Measurements from ENCODE around the gene PALM. TPM values are rescaled to one million over a fixed set of nuclear protein-coding genes. Genes with fewer than 3 reads are reported as not detected.
"Not testable (repeated sequence)": the region's sequence is repeated elsewhere in the genome, so short reads cannot be mapped to it uniquely, and the experiment has no call there.

Gene PALM, protein sequence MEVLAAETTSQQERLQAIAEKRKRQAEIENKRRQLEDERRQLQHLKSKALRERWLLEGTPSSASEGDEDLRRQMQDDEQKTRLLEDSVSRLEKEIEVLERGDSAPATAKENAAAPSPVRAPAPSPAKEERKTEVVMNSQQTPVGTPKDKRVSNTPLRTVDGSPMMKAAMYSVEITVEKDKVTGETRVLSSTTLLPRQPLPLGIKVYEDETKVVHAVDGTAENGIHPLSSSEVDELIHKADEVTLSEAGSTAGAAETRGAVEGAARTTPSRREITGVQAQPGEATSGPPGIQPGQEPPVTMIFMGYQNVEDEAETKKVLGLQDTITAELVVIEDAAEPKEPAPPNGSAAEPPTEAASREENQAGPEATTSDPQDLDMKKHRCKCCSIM
- 3.7 and 5.8 TPM in 2 replicates for total RNA-seq (2014; rRNA removed; shearing (Covaris generic))

DNA sequence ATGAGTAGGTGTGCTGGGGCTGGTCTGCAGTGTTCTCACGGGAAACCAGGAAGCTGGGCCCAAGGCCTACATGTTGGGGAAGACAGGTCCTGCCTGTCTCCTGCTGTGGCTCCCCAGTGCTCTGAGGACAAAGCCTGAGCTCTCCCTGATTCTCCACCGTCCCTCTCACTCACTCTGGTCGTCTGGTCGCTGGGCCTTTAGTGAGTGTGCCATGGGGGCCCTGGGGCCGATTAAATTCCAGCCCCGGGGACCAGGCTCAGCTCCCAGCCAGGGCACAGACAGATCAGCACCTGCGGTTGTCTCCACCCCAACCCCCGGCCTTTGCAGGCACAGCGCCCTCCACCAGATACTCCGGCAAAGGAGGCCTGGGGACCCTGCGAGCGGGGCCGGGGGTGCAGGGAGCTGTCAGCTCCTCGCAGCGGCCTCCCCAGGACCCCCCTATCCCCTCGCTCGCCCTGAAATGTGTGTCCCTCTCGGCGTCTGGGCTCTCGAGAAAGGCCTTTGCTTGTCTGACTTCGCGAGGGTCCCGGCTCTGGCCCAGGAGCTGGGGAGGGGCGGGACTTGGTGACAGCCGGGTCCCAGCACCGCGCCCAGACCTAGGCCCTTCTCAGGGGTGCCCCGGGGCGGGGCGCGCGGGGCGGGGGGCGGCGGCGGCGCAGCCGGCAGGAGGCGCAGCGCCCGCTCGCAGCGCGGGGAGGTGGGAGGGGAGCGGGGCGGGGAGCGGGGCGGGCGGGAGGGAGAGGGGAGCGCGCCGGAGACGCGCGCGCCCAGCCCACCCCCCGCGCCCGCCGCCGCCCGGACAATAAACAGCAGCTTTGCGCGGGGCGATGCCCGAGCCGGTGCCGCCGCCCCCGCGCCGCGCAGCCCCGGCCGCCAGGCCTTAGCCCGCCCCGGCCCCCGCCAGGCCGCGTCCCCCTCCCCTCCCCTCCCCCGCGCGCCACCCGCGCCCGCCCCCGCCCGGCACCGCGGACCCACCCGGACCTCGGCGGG, at the start of gene PALM:
Gene PALM (plus strand): TSS at position 782 of the 990 bp plus-strand sequence. CDS start 212 bp downstream, outside the sequence.
- no peak for DNase-seq (ENCODE audit: low spot score)

DNA sequence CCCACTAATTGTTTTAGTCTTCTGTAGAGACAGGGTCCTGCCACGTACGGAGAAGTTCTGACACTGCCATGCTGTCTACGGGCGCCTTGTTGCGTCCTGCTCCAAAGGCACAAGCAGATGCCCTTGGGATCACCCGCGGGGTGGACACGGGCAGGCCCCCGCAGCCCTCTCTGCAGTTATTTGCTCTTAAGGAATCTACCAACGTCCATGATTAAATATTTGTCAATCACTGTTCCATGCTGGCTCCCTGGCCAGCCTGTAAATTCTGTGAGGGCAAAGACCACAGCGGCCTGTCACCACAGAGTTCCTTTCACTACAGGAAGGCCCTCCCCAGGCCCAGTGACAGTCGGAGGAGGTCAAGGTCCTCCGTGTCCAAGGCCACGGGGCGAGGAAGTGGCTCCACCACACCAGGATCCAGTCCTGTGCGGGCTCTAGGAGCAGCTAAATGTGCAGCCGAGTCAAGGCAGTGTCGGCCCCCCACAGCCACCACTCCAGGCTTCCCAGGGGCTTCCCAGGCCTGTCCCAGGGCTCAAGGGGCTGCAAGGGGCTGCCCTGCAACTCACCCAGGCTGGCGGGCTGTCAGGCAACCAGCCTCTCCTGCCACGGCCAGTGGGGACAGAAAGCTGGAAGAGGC, 47.8 kb upstream of the PALM start:
- DNase-seq (ENCODE audit: low spot score): no peak

DNA sequence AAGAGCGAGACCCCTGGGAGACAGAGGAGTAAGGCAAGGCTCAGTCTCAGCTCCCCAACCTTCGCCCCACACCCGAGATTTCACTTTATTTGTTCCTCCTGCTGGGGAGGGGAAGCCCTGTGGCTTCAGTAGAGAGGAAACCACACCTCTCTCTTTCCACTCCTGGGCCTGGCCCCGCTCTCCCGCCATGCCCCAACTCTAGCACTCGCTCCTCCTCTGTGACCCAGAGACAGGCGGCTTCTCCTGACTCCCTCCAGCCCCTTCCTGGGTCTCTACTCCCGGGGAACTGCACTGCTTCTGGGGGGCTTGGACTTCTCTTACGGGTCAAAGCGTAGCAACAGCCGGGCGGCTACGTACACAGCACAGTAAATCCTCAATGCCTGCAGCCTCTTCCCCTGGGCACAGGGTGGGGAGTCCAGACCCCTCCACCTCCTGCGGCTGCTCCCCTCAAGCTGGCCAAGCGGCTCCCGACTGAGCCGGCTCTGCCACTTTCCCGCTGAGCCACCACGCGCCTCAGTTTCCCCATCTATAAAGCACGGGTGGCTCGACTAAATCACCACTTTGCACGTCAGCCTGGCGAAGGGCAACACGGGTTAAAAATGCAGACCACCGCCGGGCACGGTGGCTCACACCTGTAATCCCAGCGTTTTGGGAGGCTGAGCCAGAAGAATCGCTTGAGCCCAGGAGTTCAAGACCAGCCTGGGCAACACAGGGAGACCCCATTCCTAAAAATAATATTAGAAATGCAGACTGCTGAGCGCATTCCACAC, 47.1 kb upstream of the PALM start:
- DNase-seq (ENCODE audit: low spot score): no peak

DNA sequence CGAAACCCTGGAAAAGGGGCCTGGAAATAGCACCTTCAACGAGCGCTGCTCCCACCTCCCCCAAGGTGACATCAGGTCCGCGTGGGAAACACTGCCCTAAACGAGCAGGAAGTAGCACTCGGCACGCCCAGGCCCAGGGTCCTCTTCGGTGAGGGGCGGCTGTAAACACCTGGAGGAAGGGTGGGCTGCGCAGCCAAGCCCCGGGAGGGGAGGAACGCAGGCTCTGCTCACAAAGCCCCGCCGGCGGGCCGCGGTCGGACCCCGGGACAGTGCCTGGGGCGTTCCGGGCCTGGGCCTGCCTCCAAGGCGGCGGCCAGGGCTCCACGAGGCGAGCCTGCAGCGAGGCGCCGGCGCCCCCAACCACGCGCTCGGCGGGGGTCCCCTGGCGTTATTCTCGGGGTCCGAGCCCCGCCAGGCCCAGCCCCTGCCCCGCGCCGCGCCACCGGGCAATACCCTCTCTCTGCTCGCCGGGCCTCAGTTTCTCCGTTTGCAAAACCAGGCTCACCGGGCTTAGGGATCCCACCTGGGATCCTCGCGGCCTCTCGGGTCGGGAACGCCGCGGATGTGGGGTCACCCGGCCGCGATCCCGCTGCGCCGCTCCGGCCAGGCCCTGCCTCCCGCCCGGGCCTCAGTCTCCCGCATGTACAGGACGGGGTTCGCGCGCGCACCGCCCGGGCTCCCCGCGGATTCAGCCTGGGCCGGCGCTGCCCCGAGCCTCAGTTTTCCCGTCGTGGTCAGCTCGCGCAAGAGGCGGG, 46.4 kb upstream of the PALM start:
- DNase-seq (ENCODE audit: low spot score): no peak

DNA sequence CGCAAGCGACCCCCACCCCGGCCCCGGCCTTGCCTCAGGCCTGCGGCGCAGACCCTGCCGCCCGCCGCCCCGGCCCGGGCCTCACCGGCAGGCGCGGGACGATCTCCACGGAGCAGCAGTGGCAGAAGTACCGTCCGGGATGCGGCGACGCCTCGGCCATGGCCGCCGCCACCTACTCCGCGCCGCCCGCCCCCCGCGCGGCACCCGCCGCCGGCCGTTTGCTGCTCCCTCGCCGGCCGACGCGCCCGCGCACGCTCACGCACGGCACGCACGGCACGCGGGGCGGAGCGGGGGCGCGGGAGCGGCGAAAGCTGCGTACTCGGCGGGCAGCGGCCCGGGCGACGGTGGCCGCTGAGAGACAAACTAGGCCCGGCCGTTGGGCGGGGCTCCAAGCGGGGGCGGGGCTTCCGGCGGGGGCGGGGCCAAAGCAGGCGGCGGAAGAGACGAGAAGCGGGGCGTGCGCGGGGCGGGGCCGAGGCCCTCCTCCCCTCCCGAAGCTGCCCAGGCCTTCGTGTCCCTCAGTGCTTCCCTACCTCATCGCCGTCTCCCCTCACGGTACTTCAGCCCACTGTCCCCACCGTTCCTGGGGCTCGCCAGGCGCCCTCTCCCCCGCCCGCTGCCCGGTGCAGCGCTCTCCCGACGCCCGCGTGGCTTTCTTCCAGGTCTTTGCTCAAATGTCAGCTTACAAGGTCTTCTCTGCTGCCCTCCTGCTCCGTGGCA, 45.6 kb upstream of the PALM start, which contains the start of gene RNF126:
Gene RNF126 (minus strand): TSS at position 253 of the 720 bp plus-strand sequence. CDS start 93 bp downstream, at position 160.
- peak; percentile 76 for DNase-seq (ENCODE audit: low spot score)

DNA sequence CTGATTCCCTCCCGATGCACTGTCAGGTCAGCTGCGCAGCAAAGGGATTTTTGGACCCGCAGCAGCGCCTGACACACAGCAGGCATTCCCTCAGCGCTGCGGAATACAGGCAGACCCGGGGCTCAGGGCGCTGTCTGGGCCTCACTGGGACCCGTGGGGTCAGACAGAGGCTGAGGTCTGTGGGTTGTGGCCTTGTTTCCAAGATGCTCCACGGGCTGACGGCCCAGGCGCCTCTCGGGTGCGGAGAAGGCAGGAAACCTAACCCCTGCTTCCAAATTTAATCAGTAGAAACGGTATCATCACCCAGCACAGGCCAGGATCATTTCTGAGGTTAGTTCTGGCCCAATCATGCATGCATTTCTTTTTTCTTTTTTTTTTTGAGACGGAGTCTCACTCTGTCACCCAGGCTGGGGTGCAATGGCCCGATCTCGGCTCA, 45.0 kb upstream of the PALM start:
- DNase-seq (ENCODE audit: low spot score): no peak

DNA sequence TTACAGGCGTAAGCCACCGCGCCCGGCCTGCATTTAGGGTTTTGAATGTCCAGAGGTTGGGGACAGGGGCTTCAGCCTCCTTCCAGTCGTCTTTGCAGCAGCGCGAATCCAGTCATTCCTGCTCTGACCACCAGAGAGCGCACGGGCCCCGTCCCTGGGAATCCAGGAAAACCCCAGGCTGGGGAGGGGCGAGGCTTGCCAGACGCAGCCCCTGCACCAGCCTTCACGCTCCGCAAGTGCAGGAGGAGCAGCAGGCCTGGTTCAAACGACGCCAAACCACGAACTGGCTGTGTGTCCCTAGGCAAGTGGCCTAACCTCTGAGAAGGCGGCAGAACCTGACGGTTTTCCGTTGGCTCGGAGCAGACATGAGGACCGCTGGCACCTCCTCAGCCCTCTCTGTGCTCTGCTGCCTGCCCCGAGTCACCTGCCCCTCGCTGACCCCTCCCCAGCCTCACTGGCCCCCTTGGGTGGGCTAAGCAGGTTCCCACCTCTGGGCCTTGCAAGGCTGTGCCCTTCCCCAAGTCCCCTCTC, 43.8 kb upstream of the PALM start:
- peak; percentile 61 for DNase-seq (ENCODE audit: low spot score)

DNA sequence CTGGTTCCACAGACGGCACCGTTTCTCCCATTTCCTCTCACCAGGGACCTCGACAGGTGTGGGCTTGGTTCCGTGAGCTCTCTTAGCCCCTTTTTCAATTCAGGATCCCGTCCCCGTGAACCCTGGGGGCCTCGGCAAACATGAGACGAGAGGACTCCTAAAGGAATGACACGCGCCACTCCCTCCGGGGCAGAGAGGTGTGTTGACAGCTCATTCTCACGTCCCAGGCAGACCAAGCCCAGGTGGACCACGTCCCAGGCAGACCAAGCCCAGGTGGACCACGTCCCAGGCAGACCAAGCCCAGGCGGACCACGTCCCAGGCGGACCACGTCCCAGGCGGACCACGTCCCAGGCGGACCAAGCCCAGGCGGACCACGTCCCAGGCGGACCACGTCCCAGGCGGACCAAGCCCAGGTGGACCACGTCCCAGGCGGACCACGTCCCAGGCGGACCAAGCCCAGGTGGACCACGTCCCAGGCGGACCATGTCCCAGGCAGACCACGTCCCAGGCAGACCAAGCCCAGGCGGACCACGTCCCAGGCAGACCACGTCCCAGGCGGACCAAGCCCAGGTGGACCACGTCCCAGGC, 41.7 kb upstream of the PALM start:
- DNase-seq (ENCODE audit: low spot score): not testable (repeated sequence)

DNA sequence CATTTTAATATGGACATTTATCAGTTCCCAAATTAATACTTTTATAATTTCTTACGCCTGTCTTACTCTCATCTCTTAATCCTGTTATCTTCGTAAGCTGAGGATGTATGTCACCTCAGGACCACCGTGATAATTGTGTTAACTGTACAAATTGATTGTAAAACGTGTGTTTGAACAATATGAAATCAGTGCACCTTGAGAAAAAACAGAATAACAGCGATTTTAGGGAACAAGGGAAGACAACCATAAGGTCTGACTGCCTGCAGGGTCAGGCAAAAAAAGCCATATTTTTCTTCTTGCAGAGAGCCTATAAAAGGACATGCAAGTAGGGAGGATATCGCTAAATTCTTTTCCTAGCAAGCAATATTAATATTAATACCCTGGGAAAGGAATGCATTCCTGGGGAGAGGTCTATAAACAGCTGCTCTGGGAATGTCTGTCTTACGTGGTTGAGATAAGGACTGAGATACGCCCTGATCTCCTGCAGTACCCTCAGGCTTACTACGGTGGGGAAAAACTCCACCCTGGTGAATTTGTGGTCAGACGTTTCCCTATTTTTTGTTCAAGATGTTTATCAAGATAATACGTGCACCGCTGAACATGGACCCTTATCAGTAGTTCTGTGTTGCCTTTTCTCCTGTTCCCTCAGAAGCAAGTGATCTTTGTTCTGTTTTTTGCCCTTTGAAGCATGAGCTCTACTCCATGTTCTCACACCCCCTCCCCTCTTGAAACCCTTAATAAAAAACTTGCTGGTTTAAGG, 39.9 kb upstream of the PALM start:
- not testable (repeated sequence) for DNase-seq (ENCODE audit: low spot score)

DNA sequence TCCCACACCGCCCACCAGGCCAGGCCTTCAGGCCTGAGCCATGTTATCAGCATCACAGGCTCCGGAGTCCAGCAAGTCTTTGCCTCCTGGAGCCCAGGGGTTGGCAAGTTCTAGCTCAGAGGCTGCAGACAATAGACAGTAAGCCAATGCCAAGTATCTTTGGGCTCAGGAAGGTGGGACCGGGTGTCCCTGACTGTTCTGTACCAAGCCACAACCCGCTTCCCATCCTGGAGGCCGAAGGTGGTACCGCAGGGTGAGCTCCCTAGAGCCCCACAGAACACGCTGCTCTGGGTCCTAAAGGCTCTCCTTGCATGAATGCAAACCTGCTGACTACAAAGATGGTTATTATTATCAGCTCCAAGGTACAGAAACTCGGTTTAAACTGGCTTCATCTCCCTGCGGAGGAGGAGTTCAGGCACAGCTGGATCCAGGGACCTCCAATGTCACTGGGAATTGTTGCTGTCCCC, 38.1 kb upstream of the PALM start:
- no peak for DNase-seq (ENCODE audit: low spot score)

DNA sequence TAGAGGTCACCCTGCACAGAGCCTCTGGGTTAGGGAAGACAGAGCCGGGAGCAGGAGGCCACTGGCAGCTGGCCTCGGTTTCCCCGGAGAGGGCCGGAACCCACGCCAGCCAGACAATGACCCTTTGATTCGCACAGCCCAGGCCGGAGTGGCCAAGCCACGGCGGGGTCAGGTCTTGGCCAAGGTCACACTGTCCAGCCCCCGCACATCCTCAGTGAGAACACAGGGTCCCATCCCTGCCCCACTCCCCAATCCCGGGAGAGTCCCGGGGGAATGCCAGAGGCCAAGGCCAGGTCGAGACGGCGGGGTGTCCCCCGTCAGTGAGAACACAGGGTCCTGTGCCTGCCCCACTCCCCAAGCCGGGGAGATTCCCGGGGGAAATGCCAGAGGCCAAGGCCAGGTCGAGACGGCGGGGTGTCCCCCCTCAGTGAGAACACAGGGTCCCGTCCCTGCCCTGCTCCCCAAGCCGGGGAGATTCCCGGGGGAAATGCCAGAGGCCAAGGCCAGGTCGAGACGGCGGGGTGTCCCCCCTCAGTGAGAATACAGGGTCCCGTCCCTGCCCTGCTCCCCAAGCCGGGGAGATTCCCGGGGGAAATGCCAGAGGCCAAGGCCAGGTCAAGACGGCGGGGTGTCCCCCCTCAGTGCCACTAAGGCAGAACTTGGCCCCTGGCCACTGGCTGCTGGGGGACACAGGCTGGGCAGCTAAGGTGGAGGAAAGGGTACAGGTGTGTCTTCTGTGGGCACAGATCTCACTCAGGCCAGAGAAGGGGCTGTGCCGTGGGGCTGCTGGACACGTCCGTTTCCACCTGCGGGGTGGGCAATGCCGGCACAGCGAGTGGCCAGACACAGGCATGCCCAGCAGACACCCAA, 34.2 kb upstream of the PALM start:
- DNase-seq (ENCODE audit: low spot score): no peak

DNA sequence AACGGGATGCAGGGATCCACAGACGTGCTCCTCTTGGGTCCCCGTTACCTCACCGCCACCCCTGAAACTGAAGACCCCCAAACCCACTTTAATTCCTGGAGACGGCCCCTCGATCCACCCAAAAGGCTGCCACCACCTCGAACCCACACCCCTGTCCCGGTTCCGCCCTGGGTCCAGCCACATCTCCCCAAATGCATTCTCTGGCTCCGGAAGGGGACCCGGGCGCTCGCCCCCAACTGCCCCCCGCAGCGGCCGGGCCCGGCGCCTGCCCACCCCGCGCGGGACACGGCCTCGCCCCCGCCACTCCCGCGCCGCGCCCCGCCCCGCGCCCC, 32.8 kb upstream of the PALM start:
- DNase-seq (ENCODE audit: low spot score): no peak

DNA sequence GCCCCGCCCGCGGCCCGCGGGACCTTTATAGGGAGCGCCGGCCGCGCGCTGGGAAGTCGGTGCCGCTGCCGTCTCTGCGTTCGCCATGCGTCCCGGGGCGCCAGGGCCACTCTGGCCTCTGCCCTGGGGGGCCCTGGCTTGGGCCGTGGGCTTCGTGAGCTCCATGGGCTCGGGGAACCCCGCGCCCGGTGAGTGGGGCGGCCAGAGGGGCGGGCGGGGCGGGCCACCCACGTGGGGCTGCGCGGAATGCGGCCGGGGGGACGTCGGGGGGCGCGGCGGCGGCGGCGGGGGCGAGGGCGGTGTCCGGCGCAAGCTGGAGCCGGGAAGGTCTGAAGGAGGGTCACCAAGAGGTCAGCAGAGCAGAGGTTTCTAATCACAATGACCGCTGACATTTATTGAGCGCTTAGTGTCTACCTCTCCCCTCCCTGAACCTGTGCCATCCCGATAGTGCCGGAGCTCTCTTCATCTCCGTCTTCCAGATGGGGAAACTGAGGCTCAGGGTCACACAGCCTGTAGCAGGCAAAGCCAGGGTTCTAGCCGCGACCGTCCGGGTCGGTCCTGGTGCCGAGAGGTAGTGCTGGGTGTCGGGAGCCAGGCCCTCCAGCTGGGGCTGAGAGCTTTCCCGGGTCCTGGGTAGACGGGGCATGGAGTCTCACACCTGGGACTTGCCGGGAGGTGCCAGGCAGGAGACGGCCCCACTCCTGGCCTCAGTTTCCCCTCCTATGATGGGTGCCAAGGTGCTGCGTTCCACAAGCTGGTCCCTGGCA, 32.2 kb upstream of the PALM start, which contains the start of gene FSTL3:
Gene FSTL3 (plus strand): TSS at position 54 of the 767 bp plus-strand sequence. CDS start 32 bp downstream, at position 86.
- no peak for DNase-seq (ENCODE audit: low spot score)

DNA sequence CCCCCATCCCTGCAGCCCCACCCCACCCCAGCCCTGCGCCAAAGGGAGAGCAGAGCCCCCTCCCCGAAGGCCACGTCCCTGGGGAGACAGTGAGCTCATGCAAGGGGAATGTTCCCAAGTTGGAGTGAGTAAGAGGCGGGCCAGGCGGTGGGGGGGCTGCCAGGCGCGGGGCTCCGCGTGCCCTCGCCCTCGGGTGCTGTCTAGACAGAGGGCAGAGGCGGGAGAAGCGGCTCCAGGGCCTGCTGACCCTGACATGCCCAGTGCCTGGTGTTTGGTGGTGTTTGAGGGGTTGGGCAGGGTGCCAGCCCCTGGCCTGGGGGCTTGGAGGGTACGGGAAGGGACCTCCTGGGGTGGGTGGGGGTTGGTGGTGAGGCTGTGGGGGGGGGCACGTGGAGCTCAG, 31.5 kb upstream of the PALM start:
- peak; percentile 74 for DNase-seq (ENCODE audit: low spot score)

DNA sequence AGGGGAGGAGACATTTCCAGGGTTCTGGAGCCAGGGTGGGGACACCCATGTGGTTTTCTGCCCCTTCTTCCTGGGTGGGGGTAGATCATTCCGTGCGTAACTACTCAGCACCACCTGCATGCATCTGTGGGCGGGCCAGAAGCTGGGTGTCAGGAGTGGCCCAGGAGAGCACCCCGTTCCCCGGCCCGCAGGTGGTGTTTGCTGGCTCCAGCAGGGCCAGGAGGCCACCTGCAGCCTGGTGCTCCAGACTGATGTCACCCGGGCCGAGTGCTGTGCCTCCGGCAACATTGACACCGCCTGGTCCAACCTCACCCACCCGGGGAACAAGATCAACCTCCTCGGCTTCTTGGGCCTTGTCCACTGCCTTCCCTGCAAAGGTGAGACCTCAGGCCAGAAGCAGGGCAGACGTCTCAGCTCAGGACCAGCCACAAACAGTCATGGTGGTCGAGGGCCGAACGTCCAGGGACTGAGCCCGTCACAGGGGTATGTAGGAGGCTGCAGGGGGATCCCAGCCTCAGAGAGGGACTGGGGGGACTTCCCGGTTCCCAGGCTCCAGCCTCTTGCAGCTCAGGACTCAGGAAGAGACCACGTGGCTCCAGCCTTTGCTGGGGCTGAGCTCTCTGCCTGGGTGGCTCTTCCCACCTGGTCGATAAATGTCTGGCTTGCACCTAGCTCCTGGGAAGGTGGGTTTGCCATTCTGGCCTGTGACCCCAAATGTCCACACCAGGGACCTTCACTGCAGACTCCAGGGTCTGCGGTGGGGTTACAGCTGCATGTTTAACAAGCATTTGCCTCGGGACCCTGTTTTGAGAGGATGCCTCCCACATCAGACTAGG, 30.9 kb upstream of the PALM start:
- DNase-seq (ENCODE audit: low spot score): peak; percentile 35

All from H4 (cell line).